ENCODE results near the gene DAB2IP.

Gene DAB2IP

DNA sequence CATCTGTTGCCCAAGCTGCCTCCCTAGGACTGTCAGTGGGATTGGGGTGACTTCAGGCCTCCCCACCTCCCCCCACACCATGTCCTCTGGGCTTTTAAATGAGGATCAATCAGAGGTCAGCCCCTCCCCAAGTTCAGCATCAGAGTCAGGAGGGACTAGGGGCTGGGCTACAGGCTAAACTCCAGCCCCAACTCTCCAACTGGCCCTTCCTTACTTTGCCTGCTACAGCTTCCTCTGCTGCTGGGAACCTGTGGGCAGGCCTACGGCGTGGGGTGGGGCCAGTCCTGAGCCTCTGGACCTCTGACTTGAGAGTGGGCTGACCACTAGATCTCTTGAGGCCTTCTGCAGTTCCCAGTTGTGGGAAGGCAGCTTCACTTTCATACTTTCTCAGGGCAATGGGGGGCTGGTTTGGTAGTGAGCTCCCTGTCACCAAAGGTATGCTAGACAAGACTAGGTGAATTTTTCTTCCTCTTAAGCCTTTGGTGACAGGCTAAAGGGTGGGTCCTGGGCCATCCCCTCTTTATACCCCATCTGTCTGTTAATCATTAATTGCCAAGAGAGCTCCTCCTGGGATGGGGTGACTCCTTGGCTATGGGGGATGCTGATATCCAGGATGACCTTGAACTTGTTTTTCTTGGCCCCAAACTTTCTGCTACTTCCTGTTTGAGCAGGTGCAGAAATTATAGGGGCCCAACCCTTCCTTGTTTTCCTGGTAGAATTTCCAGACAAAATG, 10.8 kb upstream of the DAB2IP start:
- H3K4me3 ChIP-seq (ENCODE audit: insufficient read depth, low read length, poor library complexity, severe bottlenecking), result no peak overlapping the region
- H3K79me2 ChIP-seq (ENCODE audit: insufficient read depth, low read length), result no peaks in the 10 kb centered on the region
- H2AFZ ChIP-seq (ENCODE audit: low read depth, low read length, severe bottlenecking), result no peak overlapping the region
- TF ChIP-seq, protein P1, sequence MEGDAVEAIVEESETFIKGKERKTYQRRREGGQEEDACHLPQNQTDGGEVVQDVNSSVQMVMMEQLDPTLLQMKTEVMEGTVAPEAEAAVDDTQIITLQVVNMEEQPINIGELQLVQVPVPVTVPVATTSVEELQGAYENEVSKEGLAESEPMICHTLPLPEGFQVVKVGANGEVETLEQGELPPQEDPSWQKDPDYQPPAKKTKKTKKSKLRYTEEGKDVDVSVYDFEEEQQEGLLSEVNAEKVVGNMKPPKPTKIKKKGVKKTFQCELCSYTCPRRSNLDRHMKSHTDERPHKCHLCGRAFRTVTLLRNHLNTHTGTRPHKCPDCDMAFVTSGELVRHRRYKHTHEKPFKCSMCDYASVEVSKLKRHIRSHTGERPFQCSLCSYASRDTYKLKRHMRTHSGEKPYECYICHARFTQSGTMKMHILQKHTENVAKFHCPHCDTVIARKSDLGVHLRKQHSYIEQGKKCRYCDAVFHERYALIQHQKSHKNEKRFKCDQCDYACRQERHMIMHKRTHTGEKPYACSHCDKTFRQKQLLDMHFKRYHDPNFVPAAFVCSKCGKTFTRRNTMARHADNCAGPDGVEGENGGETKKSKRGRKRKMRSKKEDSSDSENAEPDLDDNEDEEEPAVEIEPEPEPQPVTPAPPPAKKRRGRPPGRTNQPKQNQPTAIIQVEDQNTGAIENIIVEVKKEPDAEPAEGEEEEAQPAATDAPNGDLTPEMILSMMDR (IDR thresholded peaks at IDR 0.05; ENCODE audit: insufficient read depth, low read length, poor library complexity, severe bottlenecking), result no peak
- no peak for TF ChIP-seq EZH2phosphoT487 (conservative IDR thresholded peaks at IDR 0.05; ENCODE audit: low read length)
- no peak overlapping the region for H3K4me2 ChIP-seq (ENCODE audit: low read depth, low read length, poor library complexity, severe bottlenecking)
- no peaks in the 10 kb centered on the region for H4K20me1 ChIP-seq (ENCODE audit: low read depth, low read length)
- H3F3A ChIP-seq (ENCODE audit: insufficient read depth), result no peaks in the 10 kb centered on the region
- no peaks in the 10 kb centered on the region for H3K9me2 ChIP-seq (replicated peaks; ENCODE audit: insufficient read depth, low read length)
- no peaks in the 10 kb centered on the region for H3K36me3 ChIP-seq (ENCODE audit: low read length)
- H3K9ac ChIP-seq (ENCODE audit: low read length), result no peak overlapping the region
- H3K9me3 ChIP-seq (ENCODE audit: insufficient read depth, low read length), result no peaks in the 10 kb centered on the region
- no peak overlapping the region for H3K27ac ChIP-seq (ENCODE audit: low read depth, low read length)
- no peaks in the 10 kb centered on the region for H3K27me3 ChIP-seq (ENCODE audit: low read length)

DNA sequence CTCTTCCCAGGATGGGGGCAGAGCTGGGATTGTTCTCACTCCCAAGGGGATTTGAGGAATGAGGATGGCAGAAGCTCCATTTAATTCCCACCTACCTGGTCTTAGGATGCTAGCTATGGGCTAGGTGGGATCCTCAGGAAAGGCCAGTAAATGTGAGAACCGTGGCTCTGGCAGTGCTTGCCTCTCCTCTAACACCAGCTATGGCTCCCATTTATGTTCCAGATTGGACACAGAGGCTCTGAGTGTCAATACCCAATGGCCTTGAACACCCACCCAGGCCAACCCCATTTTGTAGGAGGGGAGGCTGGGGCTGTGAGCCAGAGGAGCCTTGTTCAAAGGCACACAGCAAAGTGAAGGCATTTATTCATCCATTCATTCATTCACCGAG, 10.2 kb upstream of the DAB2IP start:
- H3K9me3 ChIP-seq (ENCODE audit: insufficient read depth, low read length), result no peaks in the 10 kb centered on the region
- H3K79me2 ChIP-seq (ENCODE audit: insufficient read depth, low read length), result no peaks in the 10 kb centered on the region
- no peaks in the 10 kb centered on the region for H3F3A ChIP-seq (ENCODE audit: insufficient read depth)
- no peaks in the 10 kb centered on the region for H3K36me3 ChIP-seq (ENCODE audit: low read length)
- H3K9ac ChIP-seq (ENCODE audit: low read length), result no peak overlapping the region
- no peak overlapping the region for H3K27ac ChIP-seq (ENCODE audit: low read depth, low read length)
- no peak for TF ChIP-seq EZH2phosphoT487 (conservative IDR thresholded peaks at IDR 0.05; ENCODE audit: low read length)
- TF ChIP-seq, protein P1 (IDR thresholded peaks at IDR 0.05; ENCODE audit: insufficient read depth, low read length, poor library complexity, severe bottlenecking), result no peak
- no peak overlapping the region for H3K4me2 ChIP-seq (ENCODE audit: low read depth, low read length, poor library complexity, severe bottlenecking)
- H3K27me3 ChIP-seq (ENCODE audit: low read length), result no peaks in the 10 kb centered on the region
- no peak overlapping the region for H2AFZ ChIP-seq (ENCODE audit: low read depth, low read length, severe bottlenecking)
- H4K20me1 ChIP-seq (ENCODE audit: low read depth, low read length), result no peaks in the 10 kb centered on the region
- no peaks in the 10 kb centered on the region for H3K9me2 ChIP-seq (replicated peaks; ENCODE audit: insufficient read depth, low read length)
- no peak overlapping the region for H3K4me3 ChIP-seq (ENCODE audit: insufficient read depth, low read length, poor library complexity, severe bottlenecking)

DNA sequence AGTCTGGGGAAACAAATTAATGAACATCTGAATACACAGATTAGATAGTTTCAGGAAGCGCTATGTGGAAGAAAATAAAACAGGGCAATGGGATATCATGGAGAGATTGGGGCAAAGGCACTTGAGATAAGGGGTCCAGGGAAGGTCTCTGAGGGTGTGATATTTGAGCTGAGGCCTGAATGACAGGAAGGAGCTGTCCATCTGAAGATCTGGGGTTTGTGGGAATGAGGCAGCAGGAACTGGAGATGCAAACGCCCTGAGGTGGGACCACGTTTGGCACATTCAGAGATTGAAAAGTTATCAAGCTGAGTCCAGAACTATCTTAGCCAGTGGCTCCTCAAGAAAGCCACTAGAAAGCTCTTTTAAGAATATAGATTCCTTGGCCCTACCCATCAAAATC, 8.7 kb upstream of the DAB2IP start:
- no peak overlapping the region for H2AFZ ChIP-seq (ENCODE audit: low read depth, low read length, severe bottlenecking)
- H3K27ac ChIP-seq (ENCODE audit: low read depth, low read length), result no peak overlapping the region
- no peak overlapping the region for H3K4me3 ChIP-seq (ENCODE audit: insufficient read depth, low read length, poor library complexity, severe bottlenecking)
- H4K20me1 ChIP-seq (ENCODE audit: low read depth, low read length), result no peaks in the 10 kb centered on the region
- TF ChIP-seq EZH2phosphoT487 (conservative IDR thresholded peaks at IDR 0.05; ENCODE audit: low read length), result no peak
- TF ChIP-seq, protein P1 (IDR thresholded peaks at IDR 0.05; ENCODE audit: insufficient read depth, low read length, poor library complexity, severe bottlenecking), result no peak
- no peaks in the 10 kb centered on the region for H3K79me2 ChIP-seq (ENCODE audit: insufficient read depth, low read length)
- H3K4me2 ChIP-seq (ENCODE audit: low read depth, low read length, poor library complexity, severe bottlenecking), result no peak overlapping the region
- H3F3A ChIP-seq (ENCODE audit: insufficient read depth), result no peaks in the 10 kb centered on the region
- H3K9me3 ChIP-seq (ENCODE audit: insufficient read depth, low read length), result no peaks in the 10 kb centered on the region
- no peak overlapping the region for H3K9ac ChIP-seq (ENCODE audit: low read length)
- H3K27me3 ChIP-seq (ENCODE audit: low read length), result no peaks in the 10 kb centered on the region
- H3K36me3 ChIP-seq (ENCODE audit: low read length), result no peaks in the 10 kb centered on the region
- no peaks in the 10 kb centered on the region for H3K9me2 ChIP-seq (replicated peaks; ENCODE audit: insufficient read depth, low read length)
